Hepatocyte (in vitro differentiated cells): ENCODE results near the gene OXSR1.

ENCODE experiments used
- EZH2phosphoT487 ChIP-seq: fragments of 200-600 bp; sonication (generic); IDR thresholded peaks from one replicate; pipeline ENCODE4 v1.6.1; 2018; ENCODE audit warnings: antibody characterized with exemption, mild to moderate bottlenecking, low read depth, moderate library complexity; ENCODE audit not compliant: unreplicated experiment, severe bottlenecking
- TF ChIP-seq, protein P1 (sequence below): fragments of 200-600 bp; sonication (generic); IDR thresholded peaks from 2 replicates; pipeline ENCODE4 v1.5.1; 2016; ENCODE audit warnings: antibody characterized with exemption, mild to moderate bottlenecking; ENCODE audit not compliant: poor library complexity

DNA sequence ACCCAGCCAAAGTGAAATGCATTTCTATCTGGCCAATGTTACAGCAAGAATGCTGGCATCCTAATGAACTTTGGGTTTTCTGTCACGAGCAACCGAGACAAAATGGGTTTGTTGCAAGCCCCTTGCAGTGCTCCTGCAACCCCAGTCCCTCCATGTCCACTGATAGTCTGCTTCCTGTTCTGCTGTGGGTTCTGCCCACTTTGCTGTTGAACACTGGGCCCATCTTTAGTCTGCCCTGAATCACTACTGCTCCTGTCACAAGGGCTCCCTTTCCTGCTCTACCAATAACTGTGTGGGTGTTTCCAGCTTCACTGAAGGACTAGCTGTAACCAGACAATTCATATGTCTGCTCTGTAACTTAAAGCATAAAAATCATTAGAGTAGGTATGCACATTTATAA lies 12.7 kb upstream of the OXSR1 start:
- TF ChIP-seq, protein P1, sequence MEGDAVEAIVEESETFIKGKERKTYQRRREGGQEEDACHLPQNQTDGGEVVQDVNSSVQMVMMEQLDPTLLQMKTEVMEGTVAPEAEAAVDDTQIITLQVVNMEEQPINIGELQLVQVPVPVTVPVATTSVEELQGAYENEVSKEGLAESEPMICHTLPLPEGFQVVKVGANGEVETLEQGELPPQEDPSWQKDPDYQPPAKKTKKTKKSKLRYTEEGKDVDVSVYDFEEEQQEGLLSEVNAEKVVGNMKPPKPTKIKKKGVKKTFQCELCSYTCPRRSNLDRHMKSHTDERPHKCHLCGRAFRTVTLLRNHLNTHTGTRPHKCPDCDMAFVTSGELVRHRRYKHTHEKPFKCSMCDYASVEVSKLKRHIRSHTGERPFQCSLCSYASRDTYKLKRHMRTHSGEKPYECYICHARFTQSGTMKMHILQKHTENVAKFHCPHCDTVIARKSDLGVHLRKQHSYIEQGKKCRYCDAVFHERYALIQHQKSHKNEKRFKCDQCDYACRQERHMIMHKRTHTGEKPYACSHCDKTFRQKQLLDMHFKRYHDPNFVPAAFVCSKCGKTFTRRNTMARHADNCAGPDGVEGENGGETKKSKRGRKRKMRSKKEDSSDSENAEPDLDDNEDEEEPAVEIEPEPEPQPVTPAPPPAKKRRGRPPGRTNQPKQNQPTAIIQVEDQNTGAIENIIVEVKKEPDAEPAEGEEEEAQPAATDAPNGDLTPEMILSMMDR = no peak
- no peak for TF ChIP-seq EZH2phosphoT487
